Measurements from ENCODE around the gene NARS2. TPM values are rescaled to one million over a fixed set of nuclear protein-coding genes. Genes with fewer than 3 reads are reported as not detected.
"Not testable (repeated sequence)": the region's sequence is repeated elsewhere in the genome, so short reads cannot be mapped to it uniquely, and the experiment has no call there.

The NARS2 gene
- total RNA-seq, 4 donors from 2014 or later = 9.0 to 22.1 (median 9.2) TPM

- no peak for ATAC-seq
- Histone ChIP-seq H3K36me3 (no peaks in the 10 kb centered on the region), H3K4me3 (no peak overlapping the region), H3K4me1 (no peaks in the 10 kb centered on the region), H3K27ac (no peak overlapping the region), H3K9me3 (peaks cover 0 to 9% (median 0%) of the 10 kb centered on the region in 3 donors), H3K27me3 (peaks cover 19% of the 10 kb centered on the region)
- 57 to 67% methylated on average over 1 of the region's 1 CpG for WGBS, 2 donors (ENCODE audit: low coverage in 1 of 2)
- TF ChIP-seq, protein P1, sequence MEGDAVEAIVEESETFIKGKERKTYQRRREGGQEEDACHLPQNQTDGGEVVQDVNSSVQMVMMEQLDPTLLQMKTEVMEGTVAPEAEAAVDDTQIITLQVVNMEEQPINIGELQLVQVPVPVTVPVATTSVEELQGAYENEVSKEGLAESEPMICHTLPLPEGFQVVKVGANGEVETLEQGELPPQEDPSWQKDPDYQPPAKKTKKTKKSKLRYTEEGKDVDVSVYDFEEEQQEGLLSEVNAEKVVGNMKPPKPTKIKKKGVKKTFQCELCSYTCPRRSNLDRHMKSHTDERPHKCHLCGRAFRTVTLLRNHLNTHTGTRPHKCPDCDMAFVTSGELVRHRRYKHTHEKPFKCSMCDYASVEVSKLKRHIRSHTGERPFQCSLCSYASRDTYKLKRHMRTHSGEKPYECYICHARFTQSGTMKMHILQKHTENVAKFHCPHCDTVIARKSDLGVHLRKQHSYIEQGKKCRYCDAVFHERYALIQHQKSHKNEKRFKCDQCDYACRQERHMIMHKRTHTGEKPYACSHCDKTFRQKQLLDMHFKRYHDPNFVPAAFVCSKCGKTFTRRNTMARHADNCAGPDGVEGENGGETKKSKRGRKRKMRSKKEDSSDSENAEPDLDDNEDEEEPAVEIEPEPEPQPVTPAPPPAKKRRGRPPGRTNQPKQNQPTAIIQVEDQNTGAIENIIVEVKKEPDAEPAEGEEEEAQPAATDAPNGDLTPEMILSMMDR (IDR thresholded peaks at IDR 0.05) = no peak
Observed at GRCh38 chr11:78603792-78604191, 29.1 kb upstream of the NARS2 start.

- 90% methylated on average over 2 of the region's 5 CpGs; no CpG with 5 or more reads in 1 of the 2 donors for WGBS, 2 donors (ENCODE audit: low coverage in 1 of 2)
- not testable (repeated sequence) for H3K4me3 ChIP-seq, H3K27ac ChIP-seq, H3K4me1 ChIP-seq, H3K9me3 ChIP-seq, H3K36me3 ChIP-seq, ATAC-seq
- H3K27me3 ChIP-seq = peaks cover 19% of the 10 kb centered on the region
Observed at GRCh38 chr11:78602771-78603170, 28.1 kb upstream of the NARS2 start.

- H3K4me3 ChIP-seq, H3K36me3 ChIP-seq, ATAC-seq, H3K4me1 ChIP-seq, H3K9me3 ChIP-seq, H3K27ac ChIP-seq: not testable (repeated sequence)
- H3K27me3 ChIP-seq = peaks cover 19% of the 10 kb centered on the region
- 88 to 93% methylated on average over 5 of the region's 5 CpGs for WGBS, 2 donors (ENCODE audit: low coverage in 1 of 2)
Observed at GRCh38 chr11:78601066-78601465, 26.4 kb upstream of the NARS2 start.

- not testable (repeated sequence) for ATAC-seq, H3K4me1 ChIP-seq, H3K4me3 ChIP-seq, H3K36me3 ChIP-seq, H3K27ac ChIP-seq, H3K9me3 ChIP-seq, H3K27me3 ChIP-seq
- WGBS, 2 donors (ENCODE audit: low coverage in 1 of 2) = 94% methylated on average over 2 of the region's 2 CpGs; no CpG with 5 or more reads in 1 of the 2 donors
Observed at GRCh38 chr11:78597579-78597978, 22.9 kb upstream of the NARS2 start.

DNA sequence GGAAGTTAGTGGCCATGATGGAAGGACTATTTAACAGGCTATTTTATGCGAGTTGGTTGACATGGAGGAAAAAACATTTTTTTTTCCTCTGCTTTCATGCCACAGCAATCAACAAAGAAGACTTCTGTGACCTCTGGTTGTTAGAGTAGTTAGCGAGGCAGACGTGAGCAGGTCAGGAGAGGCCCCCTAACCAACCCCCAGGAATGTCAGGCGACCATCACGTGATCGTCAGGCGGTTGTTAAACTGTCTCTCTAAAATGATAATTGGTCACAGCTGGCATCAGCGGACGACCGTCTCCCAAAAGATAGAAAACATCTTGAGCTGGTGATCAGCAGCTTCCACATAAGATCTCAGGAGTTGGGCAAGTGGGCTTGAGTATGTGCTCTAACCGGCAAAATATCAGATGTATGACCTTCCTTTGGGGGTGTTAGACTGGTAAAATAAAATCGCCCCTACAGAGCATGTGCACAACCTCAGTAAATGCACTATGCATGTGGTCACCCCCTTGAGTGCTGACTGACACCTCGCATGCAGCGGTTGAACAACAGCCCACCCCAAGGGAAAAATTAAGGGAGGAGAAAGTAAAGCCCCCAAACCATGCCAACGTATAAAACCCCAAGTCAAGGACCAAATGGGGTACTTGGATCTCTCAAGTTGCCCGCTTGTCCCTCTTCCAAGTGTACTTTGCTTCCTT lies 20.9 kb upstream of the NARS2 start:
- Histone ChIP-seq H3K27me3 (no peaks in the 10 kb centered on the region), H3K4me3 (no peak overlapping the region), H3K9me3 (no peaks in the 10 kb centered on the region), H3K4me1 (peaks cover 0 to 7% (median 0%) of the 10 kb centered on the region in 3 donors), H3K36me3 (no peaks in the 10 kb centered on the region), H3K27ac (no peak overlapping the region)
- TF ChIP-seq, protein P1 (IDR thresholded peaks at IDR 0.05) = no peak
- TF ChIP-seq EP300 (IDR thresholded peaks at IDR 0.05) (no peak), POLR2AphosphoS5 (IDR thresholded peaks at IDR 0.05) (no peak), POLR2A (IDR thresholded peaks at IDR 0.05) (no peak)
- no peak for ATAC-seq
- 54 to 61% methylated on average over 12 to 13 of the region's 16 CpGs for WGBS, 2 donors (ENCODE audit: low coverage in 1 of 2)

GRCh38 chr11:78594814-78595213 lies 20.1 kb upstream of the NARS2 start:
- TF ChIP-seq POLR2A (IDR thresholded peaks at IDR 0.05) = no peak
- TF ChIP-seq, protein P1 (IDR thresholded peaks at IDR 0.05) = no peak
- no peak for TF ChIP-seq EP300 (IDR thresholded peaks at IDR 0.05)
- TF ChIP-seq POLR2AphosphoS5 (IDR thresholded peaks at IDR 0.05) = no peak
- Histone ChIP-seq H3K36me3 (no peaks in the 10 kb centered on the region), H3K9me3 (no peaks in the 10 kb centered on the region), H3K4me3 (no peak overlapping the region), H3K4me1 (peaks cover 0 to 7% (median 0%) of the 10 kb centered on the region in 3 donors), H3K27me3 (no peaks in the 10 kb centered on the region), H3K27ac (no peak overlapping the region)
- no peak for ATAC-seq
- 71 to 77% methylated on average over 1 to 2 of the region's 3 CpGs for WGBS, 2 donors (ENCODE audit: low coverage in 1 of 2)

Measured in gastroesophageal sphincter (tissue), 4 donors.